Adrenal gland (tissue), 12 donors: ENCODE measurements around the gene HMGCS2. TPM values are rescaled to one million over a fixed set of nuclear protein-coding genes. Genes with fewer than 3 reads are reported as not detected.

Experiments
- DNase-seq, 7 donors: peaks; one replicate each; pipeline ENCODE4 v3.0.0-alpha.2; 2019 to 2020
- H3K27ac ChIP-seq, 5 donors: fragments of 200-600 bp; sonication (generic) in 4 of 5; 1 replicate in 3 of 5; 2 replicates in 2 of 5; pipeline versions ENCODE4 v1.5.1 to v1.8.0; 2016 to 2020; ENCODE audit warnings: mild to moderate bottlenecking in 1 of 5
- H3K27me3 ChIP-seq: fragments of 200-600 bp; 2 replicates; pipeline ENCODE4 v1.8.0; 2021
- H3K36me3 ChIP-seq, 2 donors: fragments of 200-600 bp; replicated peaks in 1 of 2; 1 replicate in 1 of 2; 2 replicates in 1 of 2; pipeline versions ENCODE4 v1.5.1 to v1.8.0; 2018 to 2022
- H3K4me1 ChIP-seq, 2 donors: fragments of 200-600 bp; replicated peaks in 1 of 2; 1 replicate in 1 of 2; 2 replicates in 1 of 2; pipeline versions ENCODE4 v1.5.1 to v1.8.0; 2018 to 2021
- H3K4me3 ChIP-seq, 4 donors: fragments of 200-600 bp; sonication (generic) in 3 of 4; one replicate each; pipeline ENCODE4 v1.5.1; 2016 to 2018
- H3K9me3 ChIP-seq, 3 donors: fragments of 200-600 bp; sonication (generic) in 1 of 3; replicated peaks in 1 of 3; 1 replicate in 2 of 3; 2 replicates in 1 of 3; pipeline versions ENCODE4 v1.5.1 to v1.8.0; 2016 to 2021
- POLR2A ChIP-seq, 2 donors: fragments of 450-650 bp; IDR thresholded peaks; one replicate each; pipeline ENCODE4 v1.6.1; 2017; ENCODE audit warnings: antibody characterized with exemption in 2 of 2, mild to moderate bottlenecking in 2 of 2, moderate library complexity in 1 of 2
- WGBS, 4 donors: extraction: QIAGEN DNeasy Blood & Tissue Kit in 2 of 4; methylation state at CpG; one replicate each; pipeline versions ENCODE4 v1.1.5 to v1.1.7; 2013 to 2017; 5-methylcytosine and 5-hydroxymethylcytosine counted together
- intact Hi-C, 2 donors: fragments of 100-400 bp; cut with DNase I; formaldehyde crosslinking; loops; one replicate each; pipeline versions ENCODE4 v1.14.1 to v1.15.0; 2022 to 2023
- polyA plus RNA-seq, 3 donors: library from polyadenylated mRNA; stranded (reverse); fragments of 200-250 nt in 2 of 3; fragments of 350-450 nt in 1 of 3; fragmentation: Illumina TruSeq in 1 of 3; extraction: RNeasy Lipid Tissue Mini Kit (QIAGEN cat#74804) in 1 of 3; gene quantifications; one replicate each; pipeline ENCODE4 v1.2.3, GENCODE V29; 2013 to 2014
- total RNA-seq, 9 donors: library from RNA; depleted of rRNA in 4 of 9; stranded (reverse); fragments of >200 nt in 4 of 9; fragments of 120-200 nt in 1 of 9; fragmentation: NEBNext Ultra II Directional in 1 of 9; extraction: Animal tissue kit (Norgen Biotek cat#: 25700) in 1 of 9; gene quantifications; one replicate each; pipeline versions ENCODE4 v1.1.0 to v1.2.4, GENCODE V29; 2013 to 2023
- TF ChIP-seq, protein P1 (sequence below), 6 experiments: fragments of 450-650 bp in 4 of 6; fragments of 200-600 bp in 2 of 6; sonication (generic) in 1 of 6; IDR thresholded peaks; 1 replicate in 5 of 6; 2 replicates in 1 of 6; pipeline versions ENCODE4 v1.5.1 to v1.8.0; 2016 to 2021; ENCODE audit warnings: antibody characterized with exemption in 6 of 6, mild to moderate bottlenecking in 2 of 6, moderate library complexity in 1 of 6
- donor health status: healthy with polysubstance abuse.
- donor health status: Bipolar disorder and iron deficiency.
- donor health status: DM: yes; HTN: yes; CAD: no.
- donor health status: DM: no; HTN: no; CAD: no.
- donor health status: DM: no; HTN: no; CAD: no.
- donor health status: DM: yes; HTN: yes; CAD: no.

HMGCS2 gene
- total and polyA plus RNA-seq, 12 donors = 0.30 to 0.68 (median 0.34) TPM; not detected in 5

DNA sequence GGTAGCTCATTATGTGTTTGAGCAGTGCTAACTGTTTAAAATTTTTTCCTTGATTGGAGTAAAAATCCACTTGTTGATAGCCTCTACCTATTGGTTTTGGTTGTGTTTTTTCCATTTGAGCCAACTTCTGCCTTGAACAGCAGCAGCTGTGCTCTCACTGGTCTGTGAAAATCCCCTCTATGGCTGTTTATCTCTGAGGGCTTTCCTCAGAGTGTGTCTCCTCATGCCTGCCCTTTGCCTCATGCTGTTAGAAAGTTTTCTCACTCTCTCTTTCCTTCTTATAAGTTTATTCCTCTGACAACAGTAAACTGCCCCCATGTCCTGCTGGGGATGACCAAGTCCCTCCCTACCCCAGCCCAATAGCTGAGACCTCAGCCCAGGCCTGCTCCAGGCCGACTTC lies 28.5 kb upstream of the HMGCS2 start:
- intact Hi-C loops = no loop called here
- Histone ChIP-seq H3K27me3 (no peaks in the 10 kb centered on the region), H3K9me3 (no peaks in the 10 kb centered on the region), H3K4me1 (no peaks in the 10 kb centered on the region), H3K27ac (no peak overlapping the region), H3K4me3 (no peak overlapping the region), H3K36me3 (no peaks in the 10 kb centered on the region)
- 63 to 87% (median 72%) methylated on average over 1 of the region's 1 CpG for WGBS, 4 donors
- TF ChIP-seq POLR2A (IDR thresholded peaks at IDR 0.05) = no peak
- TF ChIP-seq, protein P1, sequence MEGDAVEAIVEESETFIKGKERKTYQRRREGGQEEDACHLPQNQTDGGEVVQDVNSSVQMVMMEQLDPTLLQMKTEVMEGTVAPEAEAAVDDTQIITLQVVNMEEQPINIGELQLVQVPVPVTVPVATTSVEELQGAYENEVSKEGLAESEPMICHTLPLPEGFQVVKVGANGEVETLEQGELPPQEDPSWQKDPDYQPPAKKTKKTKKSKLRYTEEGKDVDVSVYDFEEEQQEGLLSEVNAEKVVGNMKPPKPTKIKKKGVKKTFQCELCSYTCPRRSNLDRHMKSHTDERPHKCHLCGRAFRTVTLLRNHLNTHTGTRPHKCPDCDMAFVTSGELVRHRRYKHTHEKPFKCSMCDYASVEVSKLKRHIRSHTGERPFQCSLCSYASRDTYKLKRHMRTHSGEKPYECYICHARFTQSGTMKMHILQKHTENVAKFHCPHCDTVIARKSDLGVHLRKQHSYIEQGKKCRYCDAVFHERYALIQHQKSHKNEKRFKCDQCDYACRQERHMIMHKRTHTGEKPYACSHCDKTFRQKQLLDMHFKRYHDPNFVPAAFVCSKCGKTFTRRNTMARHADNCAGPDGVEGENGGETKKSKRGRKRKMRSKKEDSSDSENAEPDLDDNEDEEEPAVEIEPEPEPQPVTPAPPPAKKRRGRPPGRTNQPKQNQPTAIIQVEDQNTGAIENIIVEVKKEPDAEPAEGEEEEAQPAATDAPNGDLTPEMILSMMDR (IDR thresholded peaks at IDR 0.05) = no peak
- DNase-seq = no peak

DNA sequence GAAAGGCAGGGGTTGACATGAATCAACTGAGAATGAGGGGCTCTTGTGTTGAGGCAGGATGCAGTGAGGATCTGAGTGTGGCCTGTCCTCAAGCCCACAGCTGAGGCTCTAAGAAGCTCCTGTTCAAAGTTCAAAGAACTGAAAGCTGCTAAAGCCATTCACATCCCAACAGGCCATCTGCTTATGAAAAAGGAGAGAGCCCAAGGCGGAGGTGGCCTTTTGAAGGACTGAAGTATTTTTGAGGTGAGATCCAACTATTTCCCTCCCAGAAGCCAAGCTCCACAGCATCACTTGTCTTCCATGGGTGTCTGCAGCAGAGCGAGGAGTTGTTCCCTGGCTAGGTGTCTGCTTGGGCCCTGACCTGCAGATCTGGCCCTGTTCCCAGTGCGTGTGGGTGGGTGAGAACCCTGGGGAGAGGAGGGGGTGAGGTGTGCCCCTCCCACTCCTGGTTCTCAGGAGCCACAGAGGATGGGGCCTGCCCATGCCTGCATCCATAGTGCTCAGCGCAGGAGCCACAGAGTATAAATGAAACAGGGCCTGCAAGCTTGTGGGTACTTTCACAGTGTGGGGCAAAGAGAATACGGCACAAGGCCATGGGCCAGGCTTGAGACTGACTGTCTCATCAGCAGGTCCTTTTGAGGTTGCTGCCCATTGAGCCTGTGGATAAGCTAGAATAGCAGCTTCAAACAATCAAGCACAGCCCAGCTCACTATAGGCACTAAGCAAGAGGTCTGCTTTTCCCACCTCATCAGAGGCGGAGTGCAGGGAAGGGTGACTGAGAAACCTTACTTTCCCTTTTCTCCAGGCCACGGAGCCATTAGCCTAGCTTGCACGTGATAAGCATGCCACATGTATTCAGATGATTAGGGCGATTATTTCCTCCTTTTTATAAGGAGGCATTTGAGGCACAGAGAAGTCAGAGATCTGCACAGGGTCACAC lies 26.8 kb upstream of the HMGCS2 start:
- WGBS, 4 donors = 81 to 95% (median 86%) methylated on average over 7 to 9 of the region's 9 CpGs
- H3K36me3 ChIP-seq = no peaks in the 10 kb centered on the region
- H3K4me1 ChIP-seq = no peaks in the 10 kb centered on the region
- H3K27ac ChIP-seq = no peak overlapping the region
- no peak for DNase-seq
- intact Hi-C loops = no loop called here
- H3K9me3 ChIP-seq = no peaks in the 10 kb centered on the region
- no peaks in the 10 kb centered on the region for H3K27me3 ChIP-seq
- no peak overlapping the region for H3K4me3 ChIP-seq
- no peak for TF ChIP-seq POLR2A (IDR thresholded peaks at IDR 0.05)
- TF ChIP-seq, protein P1 (IDR thresholded peaks at IDR 0.05) = no peak

DNA sequence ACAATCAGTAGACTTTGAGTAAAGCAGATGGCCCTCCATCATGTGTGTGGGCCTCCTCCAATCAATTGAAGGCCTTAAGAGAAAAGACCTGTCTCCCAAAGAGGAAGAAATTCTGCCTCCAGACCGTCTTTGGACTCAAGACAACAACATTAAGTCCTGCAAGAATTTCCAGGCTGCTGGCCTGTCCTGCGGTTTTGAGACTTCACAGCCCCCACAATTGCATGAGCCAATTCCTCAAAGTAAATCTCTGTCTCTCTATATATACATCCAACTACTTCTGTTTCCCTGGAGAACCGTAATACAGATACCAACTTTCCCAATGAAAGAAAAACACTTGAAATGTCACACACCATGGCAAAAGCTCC lies 26.2 kb upstream of the HMGCS2 start:
- Histone ChIP-seq H3K36me3 (no peaks in the 10 kb centered on the region), H3K9me3 (no peaks in the 10 kb centered on the region), H3K27ac (no peak overlapping the region), H3K27me3 (no peaks in the 10 kb centered on the region), H3K4me1 (no peaks in the 10 kb centered on the region), H3K4me3 (no peak overlapping the region)
- TF ChIP-seq, protein P1 (IDR thresholded peaks at IDR 0.05) = no peak
- no peak for TF ChIP-seq POLR2A (IDR thresholded peaks at IDR 0.05)
- 76 to 89% (median 82%) methylated on average over 3 of the region's 3 CpGs for WGBS, 4 donors
- intact Hi-C loops = no loop called here
- DNase-seq = no peak

DNA sequence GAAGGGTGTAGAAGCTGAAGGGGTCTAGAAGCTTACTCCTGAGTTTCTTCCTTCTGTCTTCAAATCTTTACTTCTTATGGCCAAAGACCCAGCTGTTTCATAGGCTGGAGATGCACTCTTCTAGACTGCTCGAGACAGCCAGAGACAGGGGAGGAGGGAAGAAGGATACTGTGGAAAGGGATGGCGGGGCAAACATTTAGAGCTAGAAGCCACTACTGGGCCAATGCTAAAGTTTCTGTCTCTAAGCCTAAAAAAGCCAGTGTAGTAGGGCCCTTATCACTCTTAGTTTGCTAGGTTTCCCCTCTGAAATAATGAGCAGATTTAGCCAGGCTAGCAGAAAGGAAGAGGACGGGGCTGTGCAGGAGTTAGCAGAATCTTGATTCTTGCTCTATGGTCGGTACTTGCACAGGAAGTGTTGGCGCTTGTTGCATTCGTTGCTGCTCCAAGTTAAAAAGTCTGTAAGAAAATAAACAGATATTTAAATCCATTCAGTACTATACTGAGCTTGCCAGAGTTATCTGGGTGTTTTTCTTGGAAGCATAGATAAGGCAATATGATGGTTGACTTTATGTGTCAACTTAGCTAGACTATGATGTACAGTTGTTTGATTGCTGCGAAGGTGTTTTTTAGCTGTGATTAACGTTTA lies 25.6 kb upstream of the HMGCS2 start:
- Histone ChIP-seq H3K4me1 (no peaks in the 10 kb centered on the region), H3K4me3 (no peak overlapping the region), H3K27me3 (no peaks in the 10 kb centered on the region), H3K36me3 (no peaks in the 10 kb centered on the region), H3K27ac (no peak overlapping the region), H3K9me3 (no peaks in the 10 kb centered on the region)
- WGBS, 4 donors = 69 to 76% (median 73%) methylated on average over 8 of the region's 8 CpGs
- intact Hi-C loops = no loop called here
- DNase-seq = no peak
- TF ChIP-seq, protein P1 (IDR thresholded peaks at IDR 0.05) = no peak
- no peak for TF ChIP-seq POLR2A (IDR thresholded peaks at IDR 0.05)
